Measurements from ENCODE around the gene C3orf18.

DNA sequence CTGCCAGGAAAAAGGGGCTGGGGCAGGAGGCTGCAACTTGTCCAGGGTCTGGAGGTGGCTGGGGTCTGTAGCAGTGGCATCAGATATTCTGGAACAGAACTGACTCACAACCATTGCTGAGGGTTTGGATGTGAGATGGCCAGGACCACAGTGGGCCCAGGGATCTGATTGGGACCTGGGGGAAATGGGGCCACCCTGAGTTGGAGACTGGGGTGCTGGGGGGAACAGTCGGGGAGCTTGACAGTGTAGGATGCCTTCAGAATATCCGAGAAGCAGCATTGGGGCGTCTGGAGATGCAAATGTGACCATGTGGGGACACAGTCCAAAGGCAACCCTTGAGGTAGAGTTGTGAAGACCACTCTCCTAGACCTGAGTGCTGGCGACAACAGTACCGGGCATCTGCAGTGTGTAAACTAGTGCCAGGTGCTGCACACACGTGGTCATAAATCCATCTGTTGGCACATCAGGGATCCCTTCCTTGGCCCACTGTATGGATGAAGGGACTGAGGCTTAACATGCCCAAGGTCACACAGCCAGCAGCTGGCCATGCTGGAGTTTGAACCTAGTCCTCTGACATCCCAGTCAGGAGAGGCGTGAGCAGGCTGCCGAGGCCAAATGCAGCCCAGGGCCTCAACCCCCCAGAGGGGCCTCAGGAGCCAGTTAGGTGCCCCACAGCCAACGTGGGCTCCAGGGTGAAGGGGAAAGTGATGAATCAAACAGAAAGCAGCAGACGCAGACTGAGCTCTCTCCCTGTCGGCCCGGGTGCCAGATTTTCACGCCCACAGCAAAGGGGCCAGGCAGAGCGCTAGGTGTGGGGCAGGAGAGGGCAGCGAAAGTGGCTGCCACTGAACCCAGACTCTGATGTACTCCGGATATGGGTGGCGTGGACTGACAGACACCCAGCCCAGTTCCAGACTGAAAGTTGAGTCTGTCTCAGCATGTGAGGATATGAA lies 20.5 kb upstream of the C3orf18 start:
- TF ChIP-seq CTCF (IDR thresholded peaks at IDR 0.05) = no peak
- no peak for TF ChIP-seq POLR2AphosphoS5 (IDR thresholded peaks at IDR 0.05)
- no peak for TF ChIP-seq POLR2A (IDR thresholded peaks at IDR 0.05)
- no peak for TF ChIP-seq EP300 (IDR thresholded peaks at IDR 0.05)
